H9 (cell line): ENCODE measurements around the gene DAPK1. TPM values are rescaled to one million over a fixed set of nuclear protein-coding genes. Genes with fewer than 3 reads are reported as not detected.

Source experiments
- DNase-seq: peaks from one replicate; pipeline ENCODE4 v3.0.0-alpha.2; 2017
- H2AFZ ChIP-seq: one replicate; pipeline ENCODE4 v1.6.1; 2013; ENCODE audit warnings: mild to moderate bottlenecking, low read length, control low read depth, moderate library complexity
- H2AK5ac ChIP-seq: 2 replicates; pipeline ENCODE4 v1.6.1; 2013; ENCODE audit warnings: low read length, control low read depth, mixed read lengths; ENCODE audit not compliant: insufficient read length
- H2BK120ac ChIP-seq: one replicate; pipeline ENCODE4 v1.6.1; 2013; ENCODE audit warnings: low read depth, mild to moderate bottlenecking, low read length, control low read depth, inconsistent platforms; ENCODE audit not compliant: poor library complexity, severe bottlenecking
- H2BK12ac ChIP-seq: 2 replicates; pipeline ENCODE4 v1.6.1; 2013; ENCODE audit warnings: low read length, control low read depth, mixed read lengths, low read depth; ENCODE audit not compliant: insufficient read length
- H2BK15ac ChIP-seq: 2 replicates; pipeline ENCODE4 v1.6.1; 2013; ENCODE audit warnings: low read depth, low read length, control low read depth
- H2BK20ac ChIP-seq: one replicate; pipeline ENCODE4 v1.6.1; 2013; ENCODE audit warnings: low read depth, mild to moderate bottlenecking, low read length, control low read depth, inconsistent platforms; ENCODE audit not compliant: poor library complexity, severe bottlenecking
- H2BK5ac ChIP-seq: 2 replicates; pipeline ENCODE4 v1.6.1; 2013; ENCODE audit warnings: low read length, control low read depth, mixed read lengths; ENCODE audit not compliant: insufficient read length
- H3K14ac ChIP-seq: 2 replicates; pipeline ENCODE4 v1.6.1; 2013; ENCODE audit warnings: low read length, control low read depth; ENCODE audit not compliant: insufficient read depth
- H3K18ac ChIP-seq: 2 replicates; pipeline ENCODE4 v1.6.1; 2013; ENCODE audit warnings: low read depth, mild to moderate bottlenecking, mixed read lengths, low read length, control low read depth; ENCODE audit not compliant: insufficient read length
- H3K23ac ChIP-seq: 2 replicates; pipeline ENCODE4 v1.6.1; 2013; ENCODE audit warnings: low read length, control low read depth, mixed read lengths, low read depth; ENCODE audit not compliant: insufficient read length
- H3K23me2 ChIP-seq: 2 replicates; pipeline ENCODE4 v1.6.1; 2013; ENCODE audit warnings: low read depth, mild to moderate bottlenecking, mixed read lengths, low read length, control low read depth; ENCODE audit not compliant: insufficient read length, poor library complexity, severe bottlenecking
- H3K27ac ChIP-seq: 2 replicates; pipeline ENCODE4 v1.5.1; 2013; ENCODE audit warnings: low read length, control low read depth, mixed read lengths, low read depth; ENCODE audit not compliant: insufficient read length
- H3K27me3 ChIP-seq: 2 replicates; pipeline ENCODE4 v1.6.1; 2013; ENCODE audit warnings: low read length, control low read depth, inconsistent platforms; ENCODE audit not compliant: insufficient read depth
- H3K4ac ChIP-seq: 2 replicates; pipeline ENCODE4 v1.6.1; 2013; ENCODE audit warnings: low read depth, mild to moderate bottlenecking, control low read depth, inconsistent platforms, low read length, moderate library complexity
- H3K4me1 ChIP-seq: 2 replicates; pipeline ENCODE4 v1.6.1; 2013; ENCODE audit warnings: low read length, control low read depth, inconsistent platforms; ENCODE audit not compliant: insufficient read depth
- H3K4me2 ChIP-seq: 2 replicates; pipeline ENCODE4 v1.6.1; 2013; ENCODE audit warnings: low read length, control low read depth, mixed read lengths; ENCODE audit not compliant: insufficient read length, insufficient read depth
- H3K56ac ChIP-seq: 2 replicates; pipeline ENCODE4 v1.6.1; 2013; ENCODE audit warnings: low read depth, mild to moderate bottlenecking, mixed read lengths, low read length, control low read depth; ENCODE audit not compliant: insufficient read length
- H3K79me1 ChIP-seq: 2 replicates; pipeline ENCODE4 v1.6.1; 2013; ENCODE audit warnings: low read depth, mild to moderate bottlenecking, moderate library complexity, low read length, control low read depth, inconsistent platforms; ENCODE audit not compliant: insufficient read depth, poor library complexity, severe bottlenecking
- H3K79me2 ChIP-seq: 2 replicates; pipeline ENCODE4 v1.6.1; 2013; ENCODE audit warnings: low read length, control low read depth, inconsistent platforms; ENCODE audit not compliant: insufficient read depth
- H3K9ac ChIP-seq: 2 replicates; pipeline ENCODE4 v1.6.1; 2013; ENCODE audit warnings: low read length, control low read depth, mixed read lengths; ENCODE audit not compliant: insufficient read length; ENCODE audit errors: extremely low read depth
- H3K9me3 ChIP-seq: one replicate; pipeline ENCODE4 v1.6.1; 2013; ENCODE audit warnings: low read depth, low read length, inconsistent platforms; ENCODE audit not compliant: control insufficient read depth
- H3T11ph ChIP-seq: one replicate; pipeline ENCODE4 v1.6.1; 2013; ENCODE audit warnings: mild to moderate bottlenecking, low read length, control low read depth, inconsistent platforms
- H4K20me1 ChIP-seq: one replicate; pipeline ENCODE4 v1.6.1; 2013; ENCODE audit not compliant: control insufficient read depth, insufficient read length, insufficient read depth
- H4K5ac ChIP-seq: 2 replicates; pipeline ENCODE4 v1.6.1; 2013; ENCODE audit warnings: low read depth, mild to moderate bottlenecking, mixed read lengths, low read length, control low read depth; ENCODE audit not compliant: insufficient read length
- H4K8ac ChIP-seq: replicated peaks from 2 replicates; pipeline ENCODE4 v1.6.1; 2013; ENCODE audit warnings: low read length, control low read depth, mixed read lengths, low read depth; ENCODE audit not compliant: insufficient read length
- H4K91ac ChIP-seq: 2 replicates; pipeline ENCODE4 v1.6.1; 2013; ENCODE audit warnings: low read depth, mild to moderate bottlenecking, moderate library complexity, mixed read lengths, low read length, control low read depth; ENCODE audit not compliant: insufficient read length
- H3K27ac Mint-ChIP-seq, 3 experiments: 2 replicates in 2 of 3; 3 replicates in 1 of 3; pipeline ENCODE4 v1.8.0; 2020 to 2021; ENCODE audit warnings: mixed read lengths in 3 of 3, mild to moderate bottlenecking in 1 of 3, moderate library complexity in 1 of 3
- H3K27me3 Mint-ChIP-seq: 2 replicates; pipeline ENCODE4 v1.8.0; 2021; ENCODE audit warnings: low read depth, mild to moderate bottlenecking, moderate library complexity, mixed read lengths
- H3K36me3 Mint-ChIP-seq, 3 experiments: 2 replicates in 2 of 3; 3 replicates in 1 of 3; pipeline ENCODE4 v1.8.0; 2020 to 2021; ENCODE audit warnings: low read depth in 3 of 3, mixed read lengths in 3 of 3; ENCODE audit not compliant: insufficient read depth in 1 of 3
- H3K4me1 Mint-ChIP-seq, 2 experiments: 2 replicates each; pipeline ENCODE4 v1.8.0; 2020; ENCODE audit warnings: mixed read lengths in 2 of 2
- H3K4me3 Mint-ChIP-seq, 2 experiments: 2 replicates in 1 of 2; 3 replicates in 1 of 2; pipeline ENCODE4 v1.8.0; 2020 to 2021; ENCODE audit warnings: mild to moderate bottlenecking in 2 of 2, mixed read lengths in 2 of 2, moderate library complexity in 1 of 2
- H3K9me3 Mint-ChIP-seq, 2 experiments: 2 replicates in 1 of 2; 3 replicates in 1 of 2; pipeline ENCODE4 v1.8.0; 2020; ENCODE audit warnings: mild to moderate bottlenecking in 2 of 2, mixed read lengths in 2 of 2, moderate library complexity in 1 of 2
- WGBS: extraction: QIAGEN DNeasy Blood & Tissue Kit; methylation state at CpG from one replicate; pipeline ENCODE4 v1.1.7; 2013; ENCODE audit warnings: missing lambda C conversion rate, low lambda C conversion rate, mixed read lengths; ENCODE audit not compliant: insufficient read length; ENCODE audit errors: extremely low coverage; 5-methylcytosine and 5-hydroxymethylcytosine counted together
- total RNA-seq: library from RNA; stranded (reverse); gene quantifications from 2 replicates; pipeline ENCODE4 v1.2.1, GENCODE V29; 2021
- TF ChIP-seq, protein P1 (sequence below): fragments of 200-600 bp; sonication (generic); conservative IDR thresholded peaks from 3 replicates; pipeline ENCODE4 v1.8.0; 2021; ENCODE audit warnings: antibody characterized with exemption, mild to moderate bottlenecking

DAPK1 gene
- total RNA-seq, 1 experiment from 2014 or later: 79.4 TPM

DNA sequence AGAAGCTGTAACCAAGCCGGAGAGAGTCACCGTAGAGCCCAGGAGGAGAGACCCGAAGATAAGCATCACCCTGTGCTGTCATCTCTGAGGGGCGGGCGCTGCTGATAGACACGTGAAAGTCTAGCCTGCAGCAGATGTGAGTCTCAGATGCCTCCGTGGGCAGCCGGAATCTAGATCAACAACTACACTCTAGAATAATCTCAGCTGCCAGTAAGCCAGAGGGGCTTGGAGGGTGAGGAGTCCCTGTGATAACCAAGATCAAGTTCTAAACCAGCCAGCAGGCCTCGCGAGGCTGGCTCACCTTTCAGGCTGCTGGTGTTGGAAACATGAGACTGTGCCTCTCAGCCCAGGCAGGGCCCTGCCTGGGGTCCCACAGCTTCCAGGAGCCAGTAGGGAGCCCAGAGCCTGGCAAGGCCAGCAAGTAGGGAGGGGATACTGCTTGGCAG, 54.1 kb downstream of the DAPK1 start:
- H3K4ac ChIP-seq: no peak overlapping the region
- H2AFZ ChIP-seq: no peak overlapping the region
- no peaks in the 10 kb centered on the region for H3K27me3 ChIP-seq
- H2BK15ac ChIP-seq: no peak overlapping the region
- H3K56ac ChIP-seq: no peak overlapping the region
- no peak overlapping the region for H3K27ac ChIP-seq
- no peak overlapping the region for H4K8ac ChIP-seq
- H3K4me1 ChIP-seq: peaks cover 7% of the 10 kb centered on the region; the same call in 1 of the 2 replicates
- Mint-ChIP-seq H3K4me1 (peaks cover 15 to 21% of the 10 kb centered on the region in 2 experiments), H3K4me3 (no peak overlapping the region; a peak in 1 of 5 replicates), H3K27ac (peak overlapping the region; percentile 36 to 94 (median 72); a peak in 4 of 7 replicates), H3K27me3 (no peaks in the 10 kb centered on the region), H3K36me3 (peaks cover 11 to 17% (median 13%) of the 10 kb centered on the region in 3 experiments), H3K9me3 (peaks cover 2% of the 10 kb centered on the region in 2 experiments; a peak in 1 of 5 replicates)
- no peaks in the 10 kb centered on the region for H3K23me2 ChIP-seq
- peaks cover 7% of the 10 kb centered on the region; the same call in 1 of the 2 replicates for H3K79me2 ChIP-seq
- H3K79me1 ChIP-seq: peaks cover 9% of the 10 kb centered on the region
- peak; percentile 51 for DNase-seq
- H2BK5ac ChIP-seq: no peak overlapping the region
- TF ChIP-seq, protein P1, sequence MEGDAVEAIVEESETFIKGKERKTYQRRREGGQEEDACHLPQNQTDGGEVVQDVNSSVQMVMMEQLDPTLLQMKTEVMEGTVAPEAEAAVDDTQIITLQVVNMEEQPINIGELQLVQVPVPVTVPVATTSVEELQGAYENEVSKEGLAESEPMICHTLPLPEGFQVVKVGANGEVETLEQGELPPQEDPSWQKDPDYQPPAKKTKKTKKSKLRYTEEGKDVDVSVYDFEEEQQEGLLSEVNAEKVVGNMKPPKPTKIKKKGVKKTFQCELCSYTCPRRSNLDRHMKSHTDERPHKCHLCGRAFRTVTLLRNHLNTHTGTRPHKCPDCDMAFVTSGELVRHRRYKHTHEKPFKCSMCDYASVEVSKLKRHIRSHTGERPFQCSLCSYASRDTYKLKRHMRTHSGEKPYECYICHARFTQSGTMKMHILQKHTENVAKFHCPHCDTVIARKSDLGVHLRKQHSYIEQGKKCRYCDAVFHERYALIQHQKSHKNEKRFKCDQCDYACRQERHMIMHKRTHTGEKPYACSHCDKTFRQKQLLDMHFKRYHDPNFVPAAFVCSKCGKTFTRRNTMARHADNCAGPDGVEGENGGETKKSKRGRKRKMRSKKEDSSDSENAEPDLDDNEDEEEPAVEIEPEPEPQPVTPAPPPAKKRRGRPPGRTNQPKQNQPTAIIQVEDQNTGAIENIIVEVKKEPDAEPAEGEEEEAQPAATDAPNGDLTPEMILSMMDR: no peak
- no peak overlapping the region for H2AK5ac ChIP-seq
- WGBS: no CpG with 5 or more reads among the region's 10 CpGs
- no peak overlapping the region for H3K4me2 ChIP-seq
- H4K20me1 ChIP-seq: no peaks in the 10 kb centered on the region
- H3K9ac ChIP-seq: no peak overlapping the region
- H3T11ph ChIP-seq: no peak overlapping the region
- H4K91ac ChIP-seq: no peak overlapping the region
- H3K18ac ChIP-seq: no peak overlapping the region
- H3K14ac ChIP-seq: peak overlapping the region; percentile 64
- H2BK20ac ChIP-seq: no peak overlapping the region
- no peak overlapping the region for H4K5ac ChIP-seq
- no peak overlapping the region for H2BK120ac ChIP-seq
- no peak overlapping the region for H2BK12ac ChIP-seq
- H3K23ac ChIP-seq: no peak overlapping the region
- H3K9me3 ChIP-seq: no peaks in the 10 kb centered on the region
